ENCODE data around the gene EPHA4.

Gene EPHA4

GRCh38 chr2:221501210-221501882, 70.8 kb downstream of the EPHA4 start:
- DNase-seq, result no peak

- DNase-seq, result no peak
Measured at GRCh38 chr2:221500501-221501209, 71.4 kb downstream of the EPHA4 start.

- DNase-seq, result no peak
Measured at GRCh38 chr2:221495731-221496130, 76.4 kb downstream of the EPHA4 start.

- no peak for DNase-seq
Measured at GRCh38 chr2:221494556-221494955, 77.5 kb downstream of the EPHA4 start.

- no peak for DNase-seq
Measured at GRCh38 chr2:221493391-221493790, 78.7 kb downstream of the EPHA4 start.

GRCh38 chr2:221492636-221493035, 79.5 kb downstream of the EPHA4 start:
- no peak for DNase-seq

GRCh38 chr2:221490506-221491060, 81.5 kb downstream of the EPHA4 start:
- no peak for DNase-seq

- no peak for DNase-seq
Measured at GRCh38 chr2:221488136-221488807, 83.8 kb downstream of the EPHA4 start.

- no peak for DNase-seq
Measured at GRCh38 chr2:221486106-221486505, 86.0 kb downstream of the EPHA4 start.

GRCh38 chr2:221485503-221485870, 86.6 kb downstream of the EPHA4 start:
- no peak for DNase-seq

- no peak for DNase-seq
Measured at GRCh38 chr2:221484761-221485502, 87.2 kb downstream of the EPHA4 start.

GRCh38 chr2:221482666-221483455, 89.2 kb downstream of the EPHA4 start:
- DNase-seq, result no peak

- no peak for DNase-seq
Measured at GRCh38 chr2:221480821-221481220, 91.3 kb downstream of the EPHA4 start.

- no peak for DNase-seq
Measured at GRCh38 chr2:221480163-221480562, 91.9 kb downstream of the EPHA4 start.

GRCh38 chr2:221478485-221478863, 93.6 kb downstream of the EPHA4 start:
- DNase-seq, result no peak

- DNase-seq, result no peak
Measured at GRCh38 chr2:221477714-221478484, 94.2 kb downstream of the EPHA4 start.

GRCh38 chr2:221476195-221476594, 95.9 kb downstream of the EPHA4 start:
- no peak for DNase-seq

GRCh38 chr2:221473451-221473850, 98.7 kb downstream of the EPHA4 start:
- DNase-seq, result no peak

- DNase-seq, result no peak
Measured at GRCh38 chr2:221468317-221468716, 103.8 kb downstream of the EPHA4 start.

- DNase-seq, result no peak
Measured at GRCh38 chr2:221467610-221468009, 104.5 kb downstream of the EPHA4 start.

GRCh38 chr2:221466744-221467143, 105.4 kb downstream of the EPHA4 start:
- DNase-seq, result no peak

All from CD4-positive, alpha-beta T cell treated with Interleukin-15 for 1 hour (primary cell).